ENCODE measurements around the gene KAZN.

The KAZN gene

DNA sequence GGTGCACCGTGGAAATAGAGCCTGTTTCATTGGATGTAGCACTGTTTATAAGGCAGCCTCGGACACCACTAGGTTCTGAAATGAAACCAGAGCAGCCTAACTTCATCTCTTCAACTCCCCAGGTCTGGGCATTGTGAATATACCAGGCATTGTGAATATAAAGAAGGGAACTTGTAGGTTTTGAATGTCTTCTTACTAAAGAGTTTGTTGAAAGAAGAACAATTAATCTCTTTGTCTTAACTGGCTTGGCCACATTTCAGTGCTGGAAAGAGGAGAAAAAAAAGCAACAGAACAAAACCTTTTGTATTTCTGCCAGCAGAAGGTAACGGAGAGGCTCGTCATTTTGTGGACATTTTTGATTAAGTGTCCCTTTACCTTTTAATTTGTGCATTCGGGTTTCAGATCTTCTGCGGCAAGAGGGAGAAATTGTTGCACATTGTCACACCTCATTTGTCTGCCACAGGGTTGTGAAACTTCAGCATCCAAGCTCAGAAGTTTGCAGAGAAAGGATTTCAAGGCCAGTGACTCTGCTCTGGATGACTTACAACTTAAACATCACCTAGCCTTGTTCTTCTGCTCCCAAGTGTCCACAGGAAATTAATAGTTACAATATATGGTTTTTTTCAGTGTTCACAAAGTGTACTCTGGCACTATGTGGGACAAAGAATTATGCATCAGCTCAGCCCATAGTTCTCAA lies 158.3 kb downstream of the KAZN start:
- no peak for DNase-seq (ENCODE audit: low read depth)
- TF ChIP-seq, protein P1, sequence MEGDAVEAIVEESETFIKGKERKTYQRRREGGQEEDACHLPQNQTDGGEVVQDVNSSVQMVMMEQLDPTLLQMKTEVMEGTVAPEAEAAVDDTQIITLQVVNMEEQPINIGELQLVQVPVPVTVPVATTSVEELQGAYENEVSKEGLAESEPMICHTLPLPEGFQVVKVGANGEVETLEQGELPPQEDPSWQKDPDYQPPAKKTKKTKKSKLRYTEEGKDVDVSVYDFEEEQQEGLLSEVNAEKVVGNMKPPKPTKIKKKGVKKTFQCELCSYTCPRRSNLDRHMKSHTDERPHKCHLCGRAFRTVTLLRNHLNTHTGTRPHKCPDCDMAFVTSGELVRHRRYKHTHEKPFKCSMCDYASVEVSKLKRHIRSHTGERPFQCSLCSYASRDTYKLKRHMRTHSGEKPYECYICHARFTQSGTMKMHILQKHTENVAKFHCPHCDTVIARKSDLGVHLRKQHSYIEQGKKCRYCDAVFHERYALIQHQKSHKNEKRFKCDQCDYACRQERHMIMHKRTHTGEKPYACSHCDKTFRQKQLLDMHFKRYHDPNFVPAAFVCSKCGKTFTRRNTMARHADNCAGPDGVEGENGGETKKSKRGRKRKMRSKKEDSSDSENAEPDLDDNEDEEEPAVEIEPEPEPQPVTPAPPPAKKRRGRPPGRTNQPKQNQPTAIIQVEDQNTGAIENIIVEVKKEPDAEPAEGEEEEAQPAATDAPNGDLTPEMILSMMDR (conservative IDR thresholded peaks at IDR 0.05; ENCODE audit: low read depth, low read length), result no peak
- no peak overlapping the region for H3K4me3 ChIP-seq (ENCODE audit: low read length)

DNA sequence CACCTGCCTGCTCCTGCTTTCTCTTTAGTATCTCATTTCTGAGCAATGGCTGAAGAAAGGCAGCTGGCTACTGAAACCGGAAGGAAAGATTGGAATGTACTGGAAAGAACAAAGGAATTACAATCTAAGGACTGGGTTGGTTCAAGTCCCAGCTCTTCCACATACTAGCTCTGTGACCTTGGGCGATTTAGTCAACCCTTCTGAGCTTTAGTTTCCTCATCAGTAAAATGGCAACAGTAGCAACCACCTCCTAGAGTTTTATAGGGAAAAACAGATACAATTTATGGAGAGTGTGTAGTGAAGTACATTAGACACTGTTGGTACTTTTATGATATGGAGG lies 158.8 kb downstream of the KAZN start:
- DNase-seq (ENCODE audit: low read depth), result no peak
- no peak overlapping the region for H3K4me3 ChIP-seq (ENCODE audit: low read length)
- TF ChIP-seq, protein P1 (conservative IDR thresholded peaks at IDR 0.05; ENCODE audit: low read depth, low read length), result no peak

DNA sequence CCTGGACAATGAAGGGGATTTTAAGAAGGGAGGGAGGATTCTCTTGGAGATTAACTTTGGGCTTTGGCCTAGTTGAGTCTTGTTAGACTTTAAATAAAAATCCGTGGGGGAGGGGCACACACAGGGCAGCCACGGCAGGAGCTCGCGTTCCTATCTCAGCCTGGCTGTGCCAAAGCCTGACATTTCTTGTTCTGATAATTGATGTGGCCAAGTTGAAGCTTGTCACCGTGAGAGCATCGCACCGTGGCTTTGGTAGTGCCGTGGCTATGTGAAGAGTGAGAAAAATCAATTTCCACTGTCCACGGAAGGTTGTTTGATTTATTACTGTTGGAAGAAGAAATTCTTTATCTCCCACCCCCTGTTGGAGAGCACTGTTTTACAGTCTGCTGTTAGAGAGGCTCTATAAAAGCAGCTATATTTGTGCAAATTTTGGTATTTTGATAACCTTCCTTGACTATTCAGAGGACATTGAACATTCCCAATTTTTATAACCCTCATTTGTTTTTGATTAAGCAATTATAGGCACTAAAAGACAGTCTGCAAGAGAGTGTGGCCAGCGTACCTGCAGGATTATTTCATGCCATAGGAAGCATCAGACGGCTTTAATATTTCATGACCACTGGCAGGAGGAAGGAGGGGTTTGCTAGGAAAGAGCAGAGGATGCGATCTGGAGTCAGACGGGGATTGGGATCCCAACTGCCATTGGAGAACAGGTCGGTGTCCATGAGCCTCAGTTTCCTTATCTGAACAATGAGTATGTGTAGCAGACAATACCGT lies 160.7 kb downstream of the KAZN start:
- DNase-seq (ENCODE audit: low read depth), result no peak
- TF ChIP-seq, protein P1 (conservative IDR thresholded peaks at IDR 0.05; ENCODE audit: low read depth, low read length), result no peak
- no peak overlapping the region for H3K4me3 ChIP-seq (ENCODE audit: low read length)

DNA sequence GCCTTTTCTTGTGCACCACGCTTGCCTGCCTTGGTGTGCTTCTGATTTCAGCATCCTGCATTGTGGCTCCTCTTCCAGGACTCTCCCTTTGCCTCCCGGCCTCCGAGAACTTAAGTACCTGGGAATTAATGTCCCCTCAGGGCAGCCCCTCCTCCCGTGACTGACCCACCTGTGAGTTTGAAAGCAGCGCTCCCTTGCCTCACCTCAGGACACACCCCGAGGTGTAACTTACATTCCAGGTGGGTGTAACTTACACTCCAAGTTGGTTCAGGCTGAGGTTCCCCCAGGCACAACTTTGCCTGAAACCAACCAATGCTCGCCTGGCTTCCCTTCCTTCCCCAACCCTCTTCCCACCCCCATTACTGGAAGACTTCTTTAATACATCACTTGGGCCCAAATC lies 161.4 kb downstream of the KAZN start:
- DNase-seq (ENCODE audit: low read depth), result no peak
- TF ChIP-seq, protein P1 (conservative IDR thresholded peaks at IDR 0.05; ENCODE audit: low read depth, low read length), result no peak
- H3K4me3 ChIP-seq (ENCODE audit: low read length), result no peak overlapping the region

DNA sequence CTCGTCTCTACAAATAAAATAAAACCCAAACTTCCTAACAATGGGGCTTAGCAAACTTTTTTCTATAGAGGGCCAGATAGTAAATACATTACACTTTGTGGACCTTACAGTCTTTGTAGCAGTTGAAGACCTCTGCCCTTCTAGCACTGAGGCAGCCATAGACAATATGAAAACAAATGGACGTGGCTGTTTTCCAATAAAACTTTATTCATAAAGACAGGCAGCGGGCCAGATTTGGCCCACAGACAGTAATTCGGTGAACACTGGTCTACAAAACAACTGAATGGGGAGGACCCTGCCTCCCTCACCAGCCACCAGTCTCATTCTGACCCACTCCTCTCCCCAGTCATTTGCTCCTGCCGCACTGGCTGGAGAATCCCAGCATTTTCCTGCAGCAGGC lies 162.3 kb downstream of the KAZN start:
- TF ChIP-seq, protein P1 (conservative IDR thresholded peaks at IDR 0.05; ENCODE audit: low read depth, low read length), result no peak
- no peak for DNase-seq (ENCODE audit: low read depth)
- no peak overlapping the region for H3K4me3 ChIP-seq (ENCODE audit: low read length)

DNA sequence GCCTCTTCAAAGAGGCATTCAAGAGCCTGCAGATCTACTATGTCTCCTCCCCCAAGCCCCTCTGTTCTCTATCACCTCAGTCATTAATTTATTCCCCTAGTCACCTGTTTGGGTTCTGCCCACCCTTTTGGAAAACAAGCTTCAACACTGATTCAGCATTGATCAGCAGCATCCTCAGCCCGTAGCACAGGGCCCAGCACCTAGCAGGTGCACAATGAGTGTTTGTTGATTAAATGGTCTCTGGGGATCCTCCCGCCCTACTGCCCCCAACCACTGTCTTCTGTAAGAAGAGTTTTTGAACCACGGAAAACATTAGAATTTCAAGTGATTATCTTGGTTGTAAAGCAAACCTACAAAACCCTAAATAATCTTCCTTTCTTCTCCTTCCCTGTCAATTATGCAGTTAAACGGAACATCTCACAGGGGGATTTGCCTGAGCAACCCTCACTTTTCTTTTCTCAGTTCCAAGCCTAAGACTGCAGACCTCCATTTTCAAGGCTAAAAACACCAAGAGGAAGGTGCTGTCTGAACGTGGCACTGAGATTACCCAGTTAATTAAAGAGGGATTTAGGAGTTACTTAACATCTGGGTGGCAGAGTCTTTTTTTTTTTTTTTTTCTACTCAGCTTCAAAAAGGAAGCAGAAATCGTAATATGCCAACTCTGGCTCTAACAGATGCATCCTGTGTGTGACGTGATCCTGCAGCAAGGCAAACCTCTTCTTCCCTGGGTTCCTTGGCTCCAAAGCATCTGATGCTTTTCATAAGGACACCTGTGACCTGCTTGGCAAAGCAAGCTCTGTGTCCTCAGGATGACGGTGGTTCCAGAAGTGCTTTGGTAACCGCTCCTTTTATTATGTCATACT lies 163.0 kb downstream of the KAZN start:
- no peak for DNase-seq (ENCODE audit: low read depth)
- H3K4me3 ChIP-seq (ENCODE audit: low read length), result no peak overlapping the region
- TF ChIP-seq, protein P1 (conservative IDR thresholded peaks at IDR 0.05; ENCODE audit: low read depth, low read length), result no peak
